ENCODE data around the gene LGR4. TPM values are rescaled to one million over a fixed set of nuclear protein-coding genes. Genes with fewer than 3 reads are reported as not detected.
A peak's percentile ranks its signal among the peaks of the same experiment; 100 is the strongest.

Gene LGR4
- polyA plus RNA-seq, 1 experiment = 7.6 TPM

DNA sequence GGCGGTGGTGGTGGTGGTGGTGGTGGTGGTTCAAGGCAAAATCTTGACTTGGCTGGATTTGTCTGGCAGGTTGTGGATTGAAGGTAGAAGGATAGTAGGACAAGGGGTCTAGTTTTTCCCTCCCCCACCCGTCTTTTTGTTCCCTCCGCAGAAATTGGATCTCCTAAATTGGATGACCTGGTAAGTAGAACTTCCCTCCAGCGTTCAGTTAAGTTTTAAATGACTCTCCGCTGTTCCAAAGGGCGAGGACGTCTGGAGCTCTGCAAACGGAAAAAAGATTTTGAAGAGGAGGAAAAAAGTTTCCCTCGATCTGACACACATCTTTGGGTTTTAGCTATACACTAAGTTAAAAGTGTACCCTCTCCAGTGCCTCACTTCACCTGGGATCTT lies 422 bp upstream of the LGR4 start:
- TF ChIP-seq, protein P1, sequence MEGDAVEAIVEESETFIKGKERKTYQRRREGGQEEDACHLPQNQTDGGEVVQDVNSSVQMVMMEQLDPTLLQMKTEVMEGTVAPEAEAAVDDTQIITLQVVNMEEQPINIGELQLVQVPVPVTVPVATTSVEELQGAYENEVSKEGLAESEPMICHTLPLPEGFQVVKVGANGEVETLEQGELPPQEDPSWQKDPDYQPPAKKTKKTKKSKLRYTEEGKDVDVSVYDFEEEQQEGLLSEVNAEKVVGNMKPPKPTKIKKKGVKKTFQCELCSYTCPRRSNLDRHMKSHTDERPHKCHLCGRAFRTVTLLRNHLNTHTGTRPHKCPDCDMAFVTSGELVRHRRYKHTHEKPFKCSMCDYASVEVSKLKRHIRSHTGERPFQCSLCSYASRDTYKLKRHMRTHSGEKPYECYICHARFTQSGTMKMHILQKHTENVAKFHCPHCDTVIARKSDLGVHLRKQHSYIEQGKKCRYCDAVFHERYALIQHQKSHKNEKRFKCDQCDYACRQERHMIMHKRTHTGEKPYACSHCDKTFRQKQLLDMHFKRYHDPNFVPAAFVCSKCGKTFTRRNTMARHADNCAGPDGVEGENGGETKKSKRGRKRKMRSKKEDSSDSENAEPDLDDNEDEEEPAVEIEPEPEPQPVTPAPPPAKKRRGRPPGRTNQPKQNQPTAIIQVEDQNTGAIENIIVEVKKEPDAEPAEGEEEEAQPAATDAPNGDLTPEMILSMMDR (IDR thresholded peaks at IDR 0.05; ENCODE audit: insufficient read depth, low read depth, low read length) = no peak
- POLR2A ChIA-PET = interaction anchor here (0.7 kb wide), 1 partner anchor 1493 kb away, joined by 21 read pairs; no protein-coding TSS in a partner anchor
- DNase-seq (ENCODE audit: low read depth) = no peak
- CTCF ChIA-PET = interaction anchor here (0.6 to 5.1 kb wide), 4 partner anchors 11 to 177 kb away, joined by 3 to 24 read pairs (median 4); no protein-coding TSS in a partner anchor
- Histone ChIP-seq H3K36me3 (ENCODE audit: control insufficient read depth, insufficient read depth, low read length) (no peaks in the 10 kb centered on the region), H3K27me3 (ENCODE audit: control insufficient read depth, insufficient read depth, low read length) (no peaks in the 10 kb centered on the region), H3K4me3 (ENCODE audit: low read depth, low read length) (peak overlapping the region; percentile 78)

DNA sequence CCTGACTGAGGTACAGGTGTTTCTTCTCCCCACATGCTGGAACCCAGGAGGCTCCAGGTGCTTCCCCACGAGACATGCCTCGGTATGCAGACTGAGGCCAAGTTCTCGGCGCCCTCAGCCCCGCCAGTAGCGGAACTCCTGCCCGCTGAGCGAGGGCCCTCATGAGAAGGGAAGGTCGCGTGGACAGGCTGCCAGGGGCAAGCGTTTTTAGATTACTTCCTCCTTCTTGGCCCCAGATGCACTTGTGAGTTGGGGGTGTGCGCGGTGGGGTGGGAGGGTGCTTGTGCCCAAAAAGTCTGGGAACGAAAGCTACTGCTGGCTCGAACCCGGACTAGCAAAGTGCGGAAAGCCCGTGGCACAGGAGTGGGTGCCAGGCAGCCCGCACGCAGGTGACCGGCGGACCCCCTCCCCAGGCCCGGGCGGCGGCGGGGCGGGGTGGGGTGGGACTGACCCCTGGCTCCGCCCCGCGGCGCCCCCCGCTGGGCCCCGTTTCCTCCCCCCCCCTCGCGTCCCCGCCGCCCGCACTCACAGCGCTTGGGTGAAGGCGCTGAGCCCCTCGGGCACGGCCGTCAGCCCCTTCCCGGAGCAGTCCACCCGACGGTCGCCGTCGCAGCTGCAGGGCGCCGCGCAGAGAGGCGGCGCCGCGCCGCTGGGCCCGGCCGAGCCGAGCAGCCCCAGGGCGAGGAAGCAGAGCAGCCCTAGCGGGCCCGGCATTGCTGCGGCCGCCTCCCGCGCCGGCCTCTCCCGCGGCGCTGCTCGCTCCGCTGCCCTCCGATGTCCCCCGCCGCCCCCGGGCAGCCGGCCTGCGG lies 797 bp downstream of the LGR4 start:
- no peaks in the 10 kb centered on the region for H3K27me3 ChIP-seq (ENCODE audit: control insufficient read depth, insufficient read depth, low read length)
- H3K4me3 ChIP-seq (ENCODE audit: low read depth, low read length) = peak overlapping the region; percentile 78
- POLR2A ChIA-PET = interaction anchor here (0.6 kb wide), 1 partner anchor 109 kb away, joined by 7 read pairs; the partner anchor contains the start of gene CCDC34
- CTCF ChIA-PET = interaction anchor here (5.1 kb wide), 1 partner anchor 14 kb away, joined by 24 read pairs; no protein-coding TSS in a partner anchor
- no peak for DNase-seq (ENCODE audit: low read depth)
- H3K36me3 ChIP-seq (ENCODE audit: control insufficient read depth, insufficient read depth, low read length) = no peaks in the 10 kb centered on the region
- TF ChIP-seq, protein P1 (IDR thresholded peaks at IDR 0.05; ENCODE audit: insufficient read depth, low read depth, low read length) = no peak

DNA sequence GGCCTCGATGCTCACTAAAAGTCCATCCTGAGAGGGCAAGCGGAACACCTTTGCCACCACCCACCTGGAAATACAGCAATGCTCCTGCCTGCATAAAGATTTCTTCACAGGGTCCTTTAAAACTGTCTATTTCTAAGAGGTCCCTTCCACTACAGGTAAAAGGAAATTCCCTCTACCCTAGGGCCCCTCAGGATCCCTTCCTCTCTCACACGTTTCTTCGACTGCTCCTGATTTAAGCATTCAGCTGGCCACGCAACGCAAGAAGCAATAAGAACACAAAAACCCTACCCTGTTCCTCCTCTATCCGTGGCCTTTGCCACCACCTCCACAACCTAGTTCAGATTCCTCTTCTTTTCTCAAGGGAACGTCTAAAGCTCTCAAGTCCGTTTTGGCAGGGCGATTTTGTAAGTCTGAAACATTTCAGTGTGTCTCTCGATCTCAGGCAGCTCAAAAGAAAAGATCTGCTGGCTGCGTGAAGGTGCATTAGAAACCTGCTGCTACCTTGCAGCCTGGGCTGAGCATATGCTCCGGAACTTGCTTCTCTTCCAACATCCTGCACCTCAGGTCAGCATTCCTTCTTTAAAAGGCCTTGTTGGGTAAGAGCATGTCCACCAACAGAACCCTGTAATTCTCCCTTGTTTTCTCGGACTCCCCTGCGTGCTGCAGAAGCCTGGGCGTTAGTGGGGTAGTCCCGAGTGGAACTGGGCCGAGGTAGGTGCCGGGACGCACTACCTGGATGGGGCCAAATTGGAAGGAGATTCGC lies 1.6 kb downstream of the LGR4 start:
- POLR2A ChIA-PET = no interaction called here
- DNase-seq (ENCODE audit: low read depth) = no peak
- Histone ChIP-seq H3K27me3 (ENCODE audit: control insufficient read depth, insufficient read depth, low read length) (no peaks in the 10 kb centered on the region), H3K4me3 (ENCODE audit: low read depth, low read length) (peak overlapping the region; percentile 78), H3K36me3 (ENCODE audit: control insufficient read depth, insufficient read depth, low read length) (no peaks in the 10 kb centered on the region)
- CTCF ChIA-PET = no interaction called here
- TF ChIP-seq, protein P1 (IDR thresholded peaks at IDR 0.05; ENCODE audit: insufficient read depth, low read depth, low read length) = no peak

DNA sequence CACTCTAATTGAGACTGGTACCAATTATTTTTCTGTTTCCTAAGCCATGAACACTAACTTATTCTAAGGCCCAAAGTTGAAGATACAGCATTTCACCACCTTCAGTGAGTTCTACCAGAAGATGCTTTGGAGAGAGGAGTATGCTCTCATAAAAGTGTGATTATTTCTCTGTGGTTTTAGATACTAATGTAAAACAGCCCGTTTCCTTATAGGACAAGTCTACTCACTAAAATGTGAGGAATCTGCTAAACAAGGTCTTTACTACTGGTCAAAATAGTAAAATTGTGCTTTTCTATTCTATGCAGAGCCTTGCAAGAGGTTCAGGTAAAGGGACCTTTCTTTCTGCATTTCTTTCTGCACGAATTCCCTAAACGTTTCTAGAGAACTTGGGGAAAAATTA lies 2.4 kb downstream of the LGR4 start:
- Histone ChIP-seq H3K27me3 (ENCODE audit: control insufficient read depth, insufficient read depth, low read length) (no peaks in the 10 kb centered on the region), H3K4me3 (ENCODE audit: low read depth, low read length) (no peak overlapping the region), H3K36me3 (ENCODE audit: control insufficient read depth, insufficient read depth, low read length) (no peaks in the 10 kb centered on the region)
- ChIA-PET CTCF (interaction anchor here (0.6 kb wide), 3 partner anchors 10 to 288 kb away, joined by 3 to 6 read pairs (median 3); no protein-coding TSS in a partner anchor), POLR2A (no interaction called here)
- peak; percentile 12 for DNase-seq (ENCODE audit: low read depth)
- TF ChIP-seq, protein P1 (IDR thresholded peaks at IDR 0.05; ENCODE audit: insufficient read depth, low read depth, low read length) = no peak
